Right ventricle myocardium superior (tissue), 1 donor: ENCODE measurements around the gene DIP2A. TPM values are rescaled to one million over a fixed set of nuclear protein-coding genes. Genes with fewer than 3 reads are reported as not detected.
A peak's percentile ranks its signal among the peaks of the same experiment; 100 is the strongest.

Experiments
- ATAC-seq: fragments of 200-7000 bp; cut with Tn5 transposase; one replicate; pipeline ENCODE4 v1.9.1; 2020; ENCODE audit warnings: mild to moderate bottlenecking; ENCODE audit not compliant: poor library complexity
- DNase-seq: peaks from one replicate; pipeline ENCODE4 v3.0.0-alpha.2; 2020
- intact Hi-C: fragments of 100-400 bp; cut with DNase I; formaldehyde crosslinking; loops from one replicate; pipeline ENCODE4 v1.11.2; 2022
- total RNA-seq: library from RNA; stranded (reverse); fragmentation: NEBNext Ultra II Directional; extraction: Animal tissue kit (Norgen Biotek cat#: 25700); gene quantifications from one replicate; pipeline ENCODE4 v1.2.1, GENCODE V29; 2021
- donor health status: DM: no; HTN: yes; CAD: no; lungs with severe emphysema.

Gene DIP2A
- total RNA-seq, 1 donor from 2014 or later = 21.6 TPM

- intact Hi-C loops = no loop called here
- DNase-seq (no peak), ATAC-seq (no peak)
These were observed 9.6 kb downstream of the DIP2A start for GRCh38 chr21:46468108-46468774.

- DNase-seq (no peak), ATAC-seq (no peak)
- intact Hi-C loops = no loop called here
These were observed 10.6 kb downstream of the DIP2A start for GRCh38 chr21:46469275-46469674.

- no peak for DNase-seq
- no peak for ATAC-seq
- intact Hi-C loops = no loop called here
These were observed 12.8 kb downstream of the DIP2A start for GRCh38 chr21:46471514-46471913.

- intact Hi-C loops = no loop called here
- ATAC-seq (peak; percentile 51), DNase-seq (no peak)
These were observed 13.6 kb downstream of the DIP2A start for GRCh38 chr21:46472246-46472645.

- DNase-seq (no peak), ATAC-seq (no peak)
- intact Hi-C loops = no loop called here
These were observed 15.7 kb downstream of the DIP2A start for GRCh38 chr21:46474382-46474781.

- intact Hi-C loops = no loop called here
- DNase-seq = no peak
- ATAC-seq = no peak
These were observed 16.6 kb downstream of the DIP2A start for GRCh38 chr21:46475296-46475695.

GRCh38 chr21:46477765-46478164, 19.1 kb downstream of the DIP2A start:
- intact Hi-C loops = no loop called here
- DNase-seq (no peak), ATAC-seq (no peak)

- intact Hi-C loops = no loop called here
- no peak for DNase-seq
- ATAC-seq = peak; percentile 32
These were observed 20.2 kb downstream of the DIP2A start for GRCh38 chr21:46478910-46479309.

GRCh38 chr21:46480466-46480865, 21.8 kb downstream of the DIP2A start:
- intact Hi-C loops = no loop called here
- DNase-seq (no peak), ATAC-seq (no peak)

GRCh38 chr21:46482225-46482845, 23.6 kb downstream of the DIP2A start:
- intact Hi-C loops = no loop called here
- ATAC-seq (no peak), DNase-seq (no peak)

GRCh38 chr21:46482846-46483231, 24.1 kb downstream of the DIP2A start:
- intact Hi-C loops = no loop called here
- DNase-seq (no peak), ATAC-seq (no peak)

- intact Hi-C loops = no loop called here
- DNase-seq = no peak
- peak; percentile 90 for ATAC-seq
These were observed 24.9 kb downstream of the DIP2A start for GRCh38 chr21:46483300-46484295.

GRCh38 chr21:46486481-46487126, 27.9 kb downstream of the DIP2A start:
- DNase-seq (no peak), ATAC-seq (no peak)
- intact Hi-C loops = no loop called here

- DNase-seq (no peak), ATAC-seq (no peak)
- intact Hi-C loops = no loop called here
These were observed 30.5 kb downstream of the DIP2A start for GRCh38 chr21:46489162-46489663.

GRCh38 chr21:46489800-46490199, 31.1 kb downstream of the DIP2A start:
- no peak for DNase-seq
- ATAC-seq = peak; percentile 71
- intact Hi-C loops = no loop called here

- no peak for ATAC-seq
- intact Hi-C loops = no loop called here
These were observed 32.9 kb downstream of the DIP2A start for GRCh38 chr21:46491553-46491952.

GRCh38 chr21:46492851-46493250, 34.2 kb downstream of the DIP2A start:
- DNase-seq = no peak
- no peak for ATAC-seq
- intact Hi-C loops = no loop called here

More at GRCh38 chr21:46491553-46491952, 32.9 kb downstream of the DIP2A start:
- DNase-seq = no peak

- intact Hi-C loops = no loop called here
- no peak for ATAC-seq
- DNase-seq = no peak
These were observed 35.1 kb downstream of the DIP2A start for GRCh38 chr21:46493828-46494227.
